K562 (cell line): Measurements from ENCODE around the gene ERVH48-1. TPM values are rescaled to one million over a fixed set of nuclear protein-coding genes. Genes with fewer than 3 reads are reported as not detected.
A peak's percentile ranks its signal among the peaks of the same experiment; 100 is the strongest.

Experiments used
- BHLHE40 ChIP-seq: IDR thresholded peaks from 2 replicates; pipeline ENCODE4 v1.6.1; 2011; ENCODE audit warnings: low read length, improper control_type of control experiment
- BRF1 ChIP-seq: IDR thresholded peaks from 3 replicates; pipeline ENCODE4 v1.6.1; 2011; ENCODE audit warnings: borderline replicate concordance, mild to moderate bottlenecking; ENCODE audit not compliant: insufficient read length; ENCODE audit errors: extremely low read depth
- CAMTA2 ChIP-seq: fragments of 250-450 bp; sonication (Bioruptor Pico); conservative IDR thresholded peaks from 2 replicates; pipeline ENCODE4 v1.5.1; 2022
- CBX1 ChIP-seq: sonication (generic); IDR thresholded peaks from 2 replicates; pipeline ENCODE4 v1.6.1; 2016; ENCODE audit warnings: antibody characterized with exemption, low read depth, mild to moderate bottlenecking
- CCNT2 ChIP-seq: IDR thresholded peaks from 2 replicates; pipeline ENCODE4 v1.6.1; 2011; ENCODE audit warnings: borderline replicate concordance, low read depth, mild to moderate bottlenecking, moderate library complexity, mixed read lengths, low read length; ENCODE audit not compliant: insufficient read length; ENCODE audit errors: extremely low read depth
- CREB1 ChIP-seq, 2 experiments: sonication (generic) in 1 of 2; formaldehyde crosslinking in 1 of 2; IDR thresholded peaks; 2 replicates each; pipeline versions ENCODE4 v1.6.1 to v1.8.0; 2012 to 2022; ENCODE audit warnings: inconsistent platforms in 1 of 2, mild to moderate bottlenecking in 1 of 2, missing genetic modification reagents in 1 of 2, moderate library complexity in 1 of 2
- CXXC5 ChIP-seq: fragments of 250-450 bp; sonication (Bioruptor Pico); IDR thresholded peaks from 2 replicates; pipeline ENCODE4 v1.8.0; 2022; ENCODE audit warnings: inconsistent platforms, mild to moderate bottlenecking, moderate library complexity
- ESRRA ChIP-seq: fragments of 450-650 bp; IDR thresholded peaks from 2 replicates; pipeline ENCODE4 v1.6.1; 2014; ENCODE audit warnings: low read depth, mild to moderate bottlenecking, moderate library complexity, borderline replicate concordance
- GATAD2B ChIP-seq: fragments of 450-650 bp; IDR thresholded peaks from 2 replicates; pipeline ENCODE4 v1.6.1; 2017; ENCODE audit warnings: mild to moderate bottlenecking, borderline replicate concordance
- JUN ChIP-seq, 2 experiments: sonication (generic) in 1 of 2; formaldehyde crosslinking in 1 of 2; IDR thresholded peaks; 2 replicates each; pipeline versions ENCODE4 v1.6.1 to v1.8.0; 2012 to 2022; ENCODE audit warnings: borderline replicate concordance in 2 of 2, mild to moderate bottlenecking in 2 of 2, improper control_type of control experiment in 1 of 2, low read depth in 1 of 2, low read length in 1 of 2, missing genetic modification reagents in 1 of 2
- KDM2B ChIP-seq: fragments of 250-450 bp; sonication (Bioruptor Pico); IDR thresholded peaks from 2 replicates; pipeline ENCODE4 v1.8.0; 2021; ENCODE audit warnings: mild to moderate bottlenecking, moderate library complexity
- MEF2D ChIP-seq: conservative IDR thresholded peaks from 2 replicates; pipeline ENCODE4 v1.6.1; 2016; ENCODE audit warnings: low read depth, missing genetic modification characterization, missing compliant biosample characterization
- MTA1 ChIP-seq: fragments of 450-650 bp; IDR thresholded peaks from 2 replicates; pipeline ENCODE4 v1.6.1; 2017; ENCODE audit warnings: borderline replicate concordance
- NFE2 ChIP-seq: IDR thresholded peaks from 2 replicates; pipeline ENCODE4 v1.6.1; 2014; ENCODE audit warnings: antibody characterized with exemption, low read depth
- POLR2G ChIP-seq: fragments of 200-400 bp; formaldehyde crosslinking; IDR thresholded peaks from 2 replicates; pipeline ENCODE4 v1.6.1; 2017; ENCODE audit warnings: low read depth, mild to moderate bottlenecking, antibody characterized with exemption, low read length, moderate library complexity
- RBM22 ChIP-seq: fragments of 200-400 bp; formaldehyde crosslinking; IDR thresholded peaks from 2 replicates; pipeline ENCODE4 v1.6.1; 2018; ENCODE audit warnings: low read length, low read depth; ENCODE audit not compliant: poor library complexity, severe bottlenecking
- RCOR1 ChIP-seq, 2 experiments: IDR thresholded peaks; 2 replicates each; pipeline ENCODE4 v1.6.1; 2012; ENCODE audit warnings: low read depth in 2 of 2, low read length in 2 of 2, borderline replicate concordance in 1 of 2, improper control_type of control experiment in 1 of 2
- RFX1 ChIP-seq: fragments of 450-650 bp; IDR thresholded peaks from 2 replicates; pipeline ENCODE4 v1.6.1; 2016; ENCODE audit warnings: mild to moderate bottlenecking, moderate library complexity
- SOX6 ChIP-seq: fragments of 450-650 bp; IDR thresholded peaks from 2 replicates; pipeline ENCODE4 v1.6.1; 2014; ENCODE audit warnings: mild to moderate bottlenecking
- SP1 ChIP-seq: sonication (generic); formaldehyde crosslinking; IDR thresholded peaks from 2 replicates; pipeline ENCODE4 v1.8.1; 2022; ENCODE audit warnings: mild to moderate bottlenecking, missing genetic modification reagents
- TEAD1 ChIP-seq, 2 experiments: fragments of 450-650 bp in 1 of 2; sonication (generic) in 1 of 2; formaldehyde crosslinking; IDR thresholded peaks; 2 replicates each; pipeline versions ENCODE4 v1.4.0 to v1.8.0; 2020 to 2022; ENCODE audit warnings: mild to moderate bottlenecking in 2 of 2, missing genetic modification reagents in 1 of 2
- ZBED1 ChIP-seq: IDR thresholded peaks from 2 replicates; pipeline ENCODE4 v1.6.1; 2014
- ZFP36 ChIP-seq: fragments of 150-350 bp; IDR thresholded peaks from 2 replicates; pipeline ENCODE4 v1.6.1; 2018; ENCODE audit warnings: low read length, low read depth; ENCODE audit not compliant: partially characterized antibody
- ZNF282 ChIP-seq: sonication (generic); formaldehyde crosslinking; IDR thresholded peaks from 2 replicates; pipeline ENCODE4 v1.8.1; 2023; ENCODE audit warnings: missing genetic modification reagents
- ZNF57 ChIP-seq: fragments of 450-650 bp; formaldehyde crosslinking; IDR thresholded peaks from 2 replicates; pipeline ENCODE4 v1.4.0; 2020; ENCODE audit warnings: mild to moderate bottlenecking, moderate library complexity
- ZNF583 ChIP-seq: fragments of 250-450 bp; sonication (Bioruptor Pico); IDR thresholded peaks from 2 replicates; pipeline ENCODE4 v1.4.0; 2020
- ZNF695 ChIP-seq: fragments of 450-650 bp; formaldehyde crosslinking; IDR thresholded peaks from 2 replicates; pipeline ENCODE4 v1.4.0; 2020; ENCODE audit warnings: mild to moderate bottlenecking, moderate library complexity
- ZSCAN29 ChIP-seq: fragments of 450-650 bp; IDR thresholded peaks from 2 replicates; pipeline ENCODE4 v1.6.1; 2017
- polyA plus RNA-seq, 8 experiments: library from polyadenylated mRNA; depleted of rRNA in 4 of 8; stranded (reverse) in 5 of 8; unstranded in 3 of 8; fragments of >200 nt; fragmentation: Nextera tagmentation in 2 of 8; fragmentation: Illumina TruSeq in 1 of 8; extraction: Ambion mirVana in 2 of 8; extraction: Trizol in 1 of 8; gene quantifications; 2 replicates each; pipeline versions ENCODE4 v1.2.1 to v1.2.3, GENCODE V29; 2011 to 2014; ENCODE audit warnings: inconsistent platforms in 1 of 8, missing spikeins in 1 of 8
- total RNA-seq, 7 experiments: library from RNA; depleted of rRNA in 6 of 7; stranded (reverse); fragments of >200 nt in 6 of 7; fragmentation: Illumina TruSeq in 2 of 7; extraction: Trizol in 2 of 7; gene quantifications; 2 replicates each; pipeline versions ENCODE4 v1.2.1 to v1.2.3, GENCODE V29; 2011 to 2021; ENCODE audit warnings: low replicate concordance in 1 of 7
- TF ChIP-seq, protein P1 (sequence below): fragments of 450-650 bp; IDR thresholded peaks from 2 replicates; pipeline ENCODE4 v1.6.1; 2016; ENCODE audit warnings: antibody characterized with exemption

The ERVH48-1 gene
- total and polyA plus RNA-seq, 9 of the 15 experiments (the other 6 are each of a cell fraction or from before 2014, with no cell fraction given), result 0.08 to 0.49 (median 0.16) TPM; not detected in 3

GRCh38 chr21:42892931-42893755 lies 32.3 kb downstream of the ERVH48-1 start, which contains the start of gene NDUFV3 (continued):
- TF ChIP-seq JUN (IDR thresholded peaks at IDR 0.05; ENCODE audit: borderline replicate concordance, low read depth, low read length) (no peak; the same call in 1 of the 2 replicates), JUN (CRISPR knock-in tag; IDR thresholded peaks at IDR 0.05; ENCODE audit: borderline replicate concordance) (peak; percentile 40; the same call in 1 of the 2 replicates), TEAD1 (CRISPR knock-in tag; IDR thresholded peaks at IDR 0.05) (0 out of 4 replicates have a peak, but pooled peaks of 1 of the 2 experiments have one; percentile 63), ESRRA (peak; percentile 97), MEF2D (tag) (no peak), ZNF695 (peak; percentile 74; the same call in 1 of the 2 replicates), BRF1 (no peak), ZSCAN29 (0 out of 2 replicates have a peak, but pooled peaks have one; percentile 26), MTA1 (peak; percentile 84), SP1 (CRISPR knock-in tag) (peak; percentile 91), CAMTA2 (0 out of 2 replicates have a peak, but pooled peaks have one; percentile 13), SOX6 (peak; percentile 62), GATAD2B (peak; percentile 89), RBM22 (peak; percentile 57), NFE2 (peak; percentile 3; the same call in 1 of the 2 replicates), ZNF57 (peak; percentile 43; the same call in 1 of the 2 replicates), CCNT2 (peak; percentile 78), POLR2G (peak; percentile 100), CBX1 (peak; percentile 94), ZBED1 (no peak), RFX1 (no peak), ZFP36 (peak; percentile 54), ZNF583 (CRISPR knock-in tag) (peak; percentile 75; the same call in 1 of the 2 replicates), ZNF282 (peak; percentile 43; the same call in 1 of the 2 replicates), CREB1 (IDR thresholded peaks at IDR 0.05) (peak; percentile 92), CREB1 (CRISPR knock-in tag; IDR thresholded peaks at IDR 0.05) (peak; percentile 92), BHLHE40 (peak; percentile 27; the same call in 1 of the 2 replicates), CXXC5 (peak; percentile 64), RCOR1 (IDR thresholded peaks at IDR 0.05; ENCODE audit: borderline replicate concordance in 1 of 2, low read depth in 2 of 2, low read length in 2 of 2) (no peak), KDM2B (CRISPR knock-in tag) (peak; percentile 56; the same call in 1 of the 2 replicates)
- TF ChIP-seq, protein P1, sequence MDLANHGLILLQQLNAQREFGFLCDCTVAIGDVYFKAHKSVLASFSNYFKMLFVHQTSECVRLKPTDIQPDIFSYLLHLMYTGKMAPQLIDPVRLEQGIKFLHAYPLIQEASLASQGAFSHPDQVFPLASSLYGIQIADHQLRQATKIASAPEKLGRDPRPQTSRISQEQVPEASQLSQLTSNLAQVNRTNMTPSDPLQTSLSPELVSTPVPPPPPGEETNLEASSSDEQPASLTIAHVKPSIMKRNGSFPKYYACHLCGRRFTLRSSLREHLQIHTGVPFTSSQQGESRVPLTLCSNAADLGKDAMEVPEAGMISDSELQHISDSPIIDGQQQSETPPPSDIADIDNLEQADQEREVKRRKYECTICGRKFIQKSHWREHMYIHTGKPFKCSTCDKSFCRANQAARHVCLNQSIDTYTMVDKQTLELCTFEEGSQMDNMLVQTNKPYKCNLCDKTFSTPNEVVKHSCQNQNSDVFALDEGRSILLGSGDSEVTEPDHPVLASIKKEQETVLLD, result peak; percentile 90
